ENCODE measurements around the gene ENTR1.
A peak's percentile ranks its signal among the peaks of the same experiment; 100 is the strongest.

ENTR1 gene

DNA sequence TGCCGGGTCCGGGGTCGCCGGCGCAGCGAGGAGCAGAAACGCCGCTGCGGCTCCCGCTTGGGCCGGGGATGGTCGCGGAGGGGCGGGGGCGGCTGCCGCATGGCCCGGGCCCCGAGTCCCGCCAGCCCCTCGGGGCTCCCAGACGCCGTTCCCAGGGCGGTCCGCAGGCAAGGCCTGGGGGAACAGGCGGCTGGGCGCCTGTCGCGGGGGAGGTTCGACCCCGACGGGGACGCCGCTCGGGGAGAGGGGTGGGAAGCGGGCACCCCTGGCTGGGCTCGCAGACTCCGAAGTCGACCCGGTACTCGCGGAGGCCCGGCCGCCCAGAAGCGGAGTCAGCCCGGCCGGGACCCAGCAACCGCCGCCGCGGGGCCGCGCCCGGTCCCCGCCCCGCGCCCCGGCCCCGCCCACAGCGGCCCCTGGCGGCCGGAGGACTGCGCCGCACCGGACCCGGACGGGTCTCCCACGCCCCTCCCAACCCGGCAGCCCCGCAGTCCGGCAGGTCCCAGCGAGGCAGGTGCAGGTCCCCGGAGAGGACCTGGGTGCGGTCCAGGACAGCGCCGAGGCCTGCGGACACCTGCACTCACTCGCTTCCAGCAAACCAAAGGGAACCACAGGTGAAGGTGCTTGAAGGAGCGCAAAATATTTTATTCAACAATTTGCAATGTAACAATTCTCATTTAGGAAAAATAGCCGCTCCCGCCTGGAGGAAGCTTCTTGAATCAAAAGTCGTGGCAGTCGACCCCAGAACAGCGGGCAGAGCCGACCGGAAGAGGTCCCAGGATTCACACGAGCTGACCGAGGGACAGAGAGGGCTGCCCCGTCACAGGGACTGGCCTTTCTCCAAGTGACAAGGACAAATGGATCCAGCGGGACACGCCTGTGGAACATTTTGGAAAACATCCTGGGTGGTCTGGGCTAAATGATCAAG, 29.3 kb upstream of the ENTR1 start, which contains the start of gene INPP5E:
TSS of gene INPP5E (minus strand) at position 365 of the 928 bp plus-strand sequence. CDS start 426 bp downstream, outside the sequence.
- TF ChIP-seq, protein P1, sequence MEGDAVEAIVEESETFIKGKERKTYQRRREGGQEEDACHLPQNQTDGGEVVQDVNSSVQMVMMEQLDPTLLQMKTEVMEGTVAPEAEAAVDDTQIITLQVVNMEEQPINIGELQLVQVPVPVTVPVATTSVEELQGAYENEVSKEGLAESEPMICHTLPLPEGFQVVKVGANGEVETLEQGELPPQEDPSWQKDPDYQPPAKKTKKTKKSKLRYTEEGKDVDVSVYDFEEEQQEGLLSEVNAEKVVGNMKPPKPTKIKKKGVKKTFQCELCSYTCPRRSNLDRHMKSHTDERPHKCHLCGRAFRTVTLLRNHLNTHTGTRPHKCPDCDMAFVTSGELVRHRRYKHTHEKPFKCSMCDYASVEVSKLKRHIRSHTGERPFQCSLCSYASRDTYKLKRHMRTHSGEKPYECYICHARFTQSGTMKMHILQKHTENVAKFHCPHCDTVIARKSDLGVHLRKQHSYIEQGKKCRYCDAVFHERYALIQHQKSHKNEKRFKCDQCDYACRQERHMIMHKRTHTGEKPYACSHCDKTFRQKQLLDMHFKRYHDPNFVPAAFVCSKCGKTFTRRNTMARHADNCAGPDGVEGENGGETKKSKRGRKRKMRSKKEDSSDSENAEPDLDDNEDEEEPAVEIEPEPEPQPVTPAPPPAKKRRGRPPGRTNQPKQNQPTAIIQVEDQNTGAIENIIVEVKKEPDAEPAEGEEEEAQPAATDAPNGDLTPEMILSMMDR (IDR thresholded peaks at IDR 0.05; ENCODE audit: low read depth, low read length): peak; percentile 59
- peak within 1 kb of the TSS; percentile 69 for H3K4me3 ChIP-seq (ENCODE audit: low read depth, low read length)
- peak; percentile 72 for DNase-seq (ENCODE audit: low read depth, low spot score)
- in situ Hi-C loops (cut with HindIII; ENCODE audit: low sequenced_read_pairs): no loop called here

DNA sequence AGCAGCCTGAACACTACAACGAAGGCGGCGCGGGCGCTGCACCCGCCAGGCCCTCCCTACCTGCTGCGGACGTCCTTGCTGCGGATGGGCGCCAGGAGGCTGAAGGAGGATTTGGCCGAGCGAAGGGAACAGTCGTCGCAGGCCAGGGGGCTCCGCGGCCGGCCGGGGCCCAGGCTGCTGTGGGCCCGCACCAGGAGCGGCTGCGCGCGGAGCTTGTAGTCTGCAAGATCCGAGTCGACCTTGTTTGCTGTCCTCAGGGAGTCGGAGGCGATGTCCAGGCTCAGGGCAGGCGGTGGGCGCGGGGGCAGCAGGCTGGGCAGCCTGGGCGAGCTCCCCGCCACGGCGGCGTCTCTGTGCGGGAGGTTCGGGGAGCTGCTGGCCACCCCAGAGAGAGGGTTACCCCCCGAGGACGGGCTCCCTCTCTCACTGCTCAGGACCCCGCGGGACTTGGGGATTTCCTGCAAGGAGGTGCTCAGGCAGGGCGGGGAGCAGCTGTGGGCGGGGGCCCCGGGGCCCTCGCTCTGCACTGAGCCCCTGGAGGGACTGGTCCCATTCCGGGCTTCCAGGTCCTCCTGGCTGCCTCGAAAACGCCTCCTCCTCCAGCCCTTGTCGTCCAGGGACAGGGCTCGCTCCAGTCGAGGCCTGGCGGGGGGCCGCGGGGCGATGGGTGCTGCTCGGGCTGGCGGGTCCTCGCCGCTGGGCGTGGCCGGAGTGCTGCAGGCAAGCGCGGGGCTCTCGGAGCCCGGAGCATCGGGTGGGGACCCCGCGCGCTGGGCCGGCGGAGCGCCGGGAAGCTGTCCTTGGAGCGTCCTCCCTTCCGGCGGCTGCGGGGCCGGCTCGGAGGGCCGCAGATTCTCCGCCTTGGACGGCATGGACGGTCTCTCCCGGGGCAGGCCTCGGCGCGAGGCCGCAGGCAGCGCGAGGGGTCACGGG, 28.4 kb upstream of the ENTR1 start:
- DNase-seq (ENCODE audit: low read depth, low spot score): peak; percentile 21
- in situ Hi-C loops (cut with HindIII; ENCODE audit: low sequenced_read_pairs): no loop called here
- peak overlapping the region; percentile 69 for H3K4me3 ChIP-seq (ENCODE audit: low read depth, low read length)
- TF ChIP-seq, protein P1 (IDR thresholded peaks at IDR 0.05; ENCODE audit: low read depth, low read length): no peak

DNA sequence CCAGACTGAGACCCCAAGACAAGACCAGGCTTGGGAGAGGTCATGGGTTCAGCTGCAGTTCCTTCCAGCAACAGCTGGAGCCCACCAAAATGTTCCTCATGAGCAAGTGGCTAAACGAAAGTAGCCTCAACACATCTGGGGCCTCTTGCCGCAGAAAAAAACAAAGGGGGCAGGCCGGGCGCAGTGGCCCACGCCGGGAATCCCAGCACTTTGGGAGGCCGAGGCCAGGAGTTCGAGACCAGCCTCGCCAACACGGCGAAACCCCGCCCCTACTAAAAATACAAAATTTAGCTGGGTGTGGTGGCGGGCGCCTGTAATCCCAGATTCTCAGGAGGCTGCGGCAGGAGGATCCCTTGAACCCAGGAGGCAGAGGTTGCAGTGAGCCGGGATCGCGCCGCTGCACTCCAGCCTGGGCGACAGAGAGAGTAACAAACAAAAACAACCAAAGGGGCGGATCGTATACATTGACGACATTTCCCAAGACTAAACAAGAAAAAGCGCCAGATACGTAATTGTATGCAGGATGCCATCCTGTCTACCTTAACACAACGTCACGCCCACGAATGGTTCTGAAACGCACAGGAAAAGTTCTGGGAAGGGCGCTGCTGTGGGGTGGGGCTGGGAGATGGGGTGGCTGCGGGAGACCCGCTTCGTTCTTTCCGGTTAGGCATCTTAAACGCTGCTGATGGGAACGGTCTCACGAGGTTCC, 27.6 kb upstream of the ENTR1 start:
- in situ Hi-C loops (cut with HindIII; ENCODE audit: low sequenced_read_pairs): no loop called here
- TF ChIP-seq, protein P1 (IDR thresholded peaks at IDR 0.05; ENCODE audit: low read depth, low read length): no peak
- H3K4me3 ChIP-seq (ENCODE audit: low read depth, low read length): peak overlapping the region; percentile 69
- peak; percentile 16 for DNase-seq (ENCODE audit: low read depth, low spot score)

DNA sequence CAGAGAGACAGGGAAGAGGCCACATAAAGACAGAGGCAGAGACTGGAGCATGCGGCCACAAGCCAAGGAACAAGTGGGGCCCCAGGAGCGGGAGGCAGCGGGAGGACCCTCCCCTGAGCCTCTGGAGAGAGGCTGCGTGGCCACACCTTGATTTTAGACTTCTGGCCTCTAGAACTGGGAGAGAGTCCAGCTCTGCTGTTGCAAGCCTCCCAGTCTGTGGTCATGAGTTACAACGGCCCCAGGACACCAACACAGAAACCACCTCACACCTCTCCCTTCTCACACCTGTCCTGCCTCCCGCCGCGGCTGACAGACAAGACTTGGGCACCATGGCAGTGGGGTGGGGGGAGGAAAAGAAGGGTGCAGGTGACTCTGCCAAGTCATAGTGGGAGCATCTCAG, 27.0 kb upstream of the ENTR1 start:
- in situ Hi-C loops (cut with HindIII; ENCODE audit: low sequenced_read_pairs): no loop called here
- DNase-seq (ENCODE audit: low read depth, low spot score): peak; percentile 23
- H3K4me3 ChIP-seq (ENCODE audit: low read depth, low read length): peak overlapping the region; percentile 69
- TF ChIP-seq, protein P1 (IDR thresholded peaks at IDR 0.05; ENCODE audit: low read depth, low read length): no peak

DNA sequence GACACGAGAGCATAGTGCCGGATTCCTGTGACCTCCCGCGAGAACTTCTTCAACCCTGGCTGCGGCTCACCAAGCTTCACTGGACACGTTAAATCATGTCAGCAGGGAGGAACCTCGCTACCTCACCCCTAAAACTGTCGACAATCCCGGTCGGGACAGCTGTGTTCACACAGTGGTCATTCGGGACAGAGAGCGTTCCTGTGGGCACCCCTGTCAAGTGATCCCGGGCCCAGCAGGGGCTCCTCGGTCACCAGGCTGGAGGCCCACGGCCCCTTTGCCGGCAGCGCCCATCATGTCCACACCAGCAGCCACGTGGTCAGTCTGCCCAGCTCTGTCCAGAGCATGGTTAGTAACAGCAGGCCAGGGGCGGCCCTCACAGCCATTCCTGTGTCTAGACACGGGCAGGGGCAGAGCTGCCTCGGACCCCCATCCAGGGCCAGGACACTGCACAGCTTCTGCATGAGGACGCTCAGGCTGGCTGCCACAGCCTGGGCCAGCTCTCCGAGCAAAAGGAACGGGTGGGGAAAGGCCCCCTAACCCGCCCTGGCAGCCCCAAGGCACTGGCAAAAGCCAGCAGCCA, 25.7 kb upstream of the ENTR1 start:
- no peak for DNase-seq (ENCODE audit: low read depth, low spot score)
- no peak overlapping the region for H3K4me3 ChIP-seq (ENCODE audit: low read depth, low read length)
- TF ChIP-seq, protein P1 (IDR thresholded peaks at IDR 0.05; ENCODE audit: low read depth, low read length): no peak
- in situ Hi-C loops (cut with HindIII; ENCODE audit: low sequenced_read_pairs): no loop called here
